GM12878 (cell line): ENCODE data around the gene BAZ2B. TPM values are rescaled to one million over a fixed set of nuclear protein-coding genes. Genes with fewer than 3 reads are reported as not detected.
A peak's percentile ranks its signal among the peaks of the same experiment; 100 is the strongest.

Experiments
- ASH2L ChIP-seq: fragments of 300-600, 200-600 bp; sonication (generic); IDR thresholded peaks from 2 replicates; pipeline ENCODE4 v1.6.1; 2017; ENCODE audit warnings: low read depth, mild to moderate bottlenecking, borderline replicate concordance
- CHD2 ChIP-seq: IDR thresholded peaks from 2 replicates; pipeline ENCODE4 v1.6.1; 2011; ENCODE audit warnings: low read depth, low read length, improper control_type of control experiment, borderline replicate concordance
- CREM ChIP-seq: IDR thresholded peaks from 2 replicates; pipeline ENCODE4 v1.6.1; 2014; ENCODE audit warnings: antibody characterized with exemption, low read depth
- EED ChIP-seq: sonication (generic); IDR thresholded peaks from 2 replicates; pipeline ENCODE4 v1.6.1; 2016; ENCODE audit warnings: antibody characterized with exemption, low read depth
- HDAC2 ChIP-seq: fragments of 200-600 bp; sonication (generic); IDR thresholded peaks from 2 replicates; pipeline ENCODE4 v1.6.1; 2017
- IKZF1 ChIP-seq: fragments of 450-650 bp; conservative IDR thresholded peaks from 2 replicates; pipeline ENCODE4 v1.6.1; 2017; ENCODE audit warnings: antibody characterized with exemption, mild to moderate bottlenecking
- RAD21 ChIP-seq: IDR thresholded peaks from 2 replicates; pipeline ENCODE4 v1.6.1; 2011; ENCODE audit warnings: mild to moderate bottlenecking, low read depth, low read length, moderate library complexity; ENCODE audit not compliant: insufficient read depth
- RFX5 ChIP-seq: IDR thresholded peaks from 2 replicates; pipeline ENCODE4 v1.6.1; 2011; ENCODE audit warnings: low read depth, low read length, improper control_type of control experiment
- ZBED1 ChIP-seq: IDR thresholded peaks from 2 replicates; pipeline ENCODE4 v1.6.1; 2016; ENCODE audit warnings: borderline replicate concordance
- polyA plus RNA-seq, 11 experiments: library from polyadenylated mRNA; depleted of rRNA in 4 of 11; unstranded in 6 of 11; stranded (reverse) in 5 of 11; fragments of >200 nt; fragmentation: Nextera tagmentation in 4 of 11; fragmentation: Illumina TruSeq in 1 of 11; extraction: Ambion mirVana in 4 of 11; extraction: Trizol in 1 of 11; gene quantifications; 1 replicate in 1 of 11; 2 replicates in 10 of 11; pipeline versions ENCODE4 v1.2.1 to v1.2.3, GENCODE V29; 2011 to 2016; ENCODE audit warnings: inconsistent platforms in 2 of 11, missing spikeins in 2 of 11, low read depth in 1 of 11
- total RNA-seq, 4 experiments: library from RNA; depleted of rRNA in 3 of 4; stranded (reverse); fragments of >200 nt in 3 of 4; fragmentation: Illumina TruSeq in 1 of 4; extraction: Trizol in 1 of 4; gene quantifications; 2 replicates each; pipeline versions ENCODE4 v1.2.1 to v1.2.3, GENCODE V29; 2013 to 2021
- TF ChIP-seq, protein P1 (sequence below): fragments of 450-650 bp; IDR thresholded peaks from 2 replicates; pipeline ENCODE4 v1.6.1; 2016; ENCODE audit warnings: mild to moderate bottlenecking
- TF ChIP-seq, protein P2 (sequence below): IDR thresholded peaks from 2 replicates; pipeline ENCODE4 v1.6.1; 2012; ENCODE audit warnings: mild to moderate bottlenecking, low read depth, low read length

Gene BAZ2B
- total and polyA plus RNA-seq, 10 of the 15 experiments (the other 5 are each of a cell fraction or from before 2014, with no cell fraction given), result 8.8 to 49.7 (median 24.7) TPM

DNA sequence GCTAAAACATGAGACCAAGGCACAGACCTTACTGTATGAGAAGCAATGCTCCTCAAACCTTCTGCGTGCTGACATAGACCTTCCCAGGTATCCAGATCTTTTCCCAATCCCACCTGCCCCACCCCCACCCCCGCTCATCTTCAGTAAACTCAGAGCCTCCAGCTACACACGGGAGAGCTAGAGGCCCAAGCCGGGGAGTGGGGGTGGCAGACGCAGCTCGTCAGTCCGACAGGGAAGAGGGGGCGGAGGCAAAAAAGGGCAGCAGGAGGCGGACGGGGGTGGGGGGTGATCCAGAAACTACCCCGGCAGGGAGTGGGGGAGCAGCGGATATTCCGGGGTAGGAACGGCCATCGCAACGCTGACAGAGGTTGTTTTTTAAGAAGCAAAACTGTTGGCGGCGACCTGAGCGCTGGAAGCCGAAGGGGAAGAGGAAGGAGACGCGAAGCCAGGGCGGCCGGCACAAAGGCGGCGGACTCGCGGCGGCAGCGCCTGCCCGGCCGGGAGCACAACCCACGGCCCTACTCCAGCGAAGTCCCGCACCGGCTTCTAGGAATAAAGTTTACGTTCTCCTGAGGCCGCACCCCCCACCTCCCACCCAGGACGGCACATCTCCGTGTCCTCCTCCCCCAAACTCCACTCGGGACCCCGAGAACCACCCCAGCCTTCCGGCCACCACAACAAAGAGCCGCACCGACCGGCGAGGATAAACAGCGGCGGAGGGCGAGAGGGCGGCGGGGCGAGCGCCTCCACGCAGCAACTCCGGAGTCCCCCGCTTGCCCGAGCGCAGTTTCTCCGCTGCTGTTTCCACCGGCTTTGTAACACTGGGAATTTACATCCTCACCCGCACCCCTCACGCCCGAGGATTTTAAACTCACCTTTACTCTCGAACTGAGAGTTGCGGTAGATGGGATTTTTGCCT, 722 bp downstream of the BAZ2B start (continued):
- TF ChIP-seq, protein P1, sequence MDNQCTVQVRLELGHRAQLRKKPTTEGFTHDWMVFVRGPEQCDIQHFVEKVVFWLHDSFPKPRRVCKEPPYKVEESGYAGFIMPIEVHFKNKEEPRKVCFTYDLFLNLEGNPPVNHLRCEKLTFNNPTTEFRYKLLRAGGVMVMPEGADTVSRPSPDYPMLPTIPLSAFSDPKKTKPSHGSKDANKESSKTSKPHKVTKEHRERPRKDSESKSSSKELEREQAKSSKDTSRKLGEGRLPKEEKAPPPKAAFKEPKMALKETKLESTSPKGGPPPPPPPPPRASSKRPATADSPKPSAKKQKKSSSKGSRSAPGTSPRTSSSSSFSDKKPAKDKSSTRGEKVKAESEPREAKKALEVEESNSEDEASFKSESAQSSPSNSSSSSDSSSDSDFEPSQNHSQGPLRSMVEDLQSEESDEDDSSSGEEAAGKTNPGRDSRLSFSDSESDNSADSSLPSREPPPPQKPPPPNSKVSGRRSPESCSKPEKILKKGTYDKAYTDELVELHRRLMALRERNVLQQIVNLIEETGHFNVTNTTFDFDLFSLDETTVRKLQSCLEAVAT, result no peak
- TF ChIP-seq RAD21 (peak; percentile 25; the same call in 1 of the 2 replicates), CREM (peak; percentile 54; the same call in 1 of the 2 replicates), RFX5 (no peak), ASH2L (peak; percentile 70; the same call in 1 of the 2 replicates), EED (peak; percentile 65), CHD2 (0 out of 2 replicates have a peak, but pooled peaks have one; percentile 66), ZBED1 (peak; percentile 27; the same call in 1 of the 2 replicates), IKZF1 (peak; percentile 75), HDAC2 (no peak)
- TF ChIP-seq, protein P2, sequence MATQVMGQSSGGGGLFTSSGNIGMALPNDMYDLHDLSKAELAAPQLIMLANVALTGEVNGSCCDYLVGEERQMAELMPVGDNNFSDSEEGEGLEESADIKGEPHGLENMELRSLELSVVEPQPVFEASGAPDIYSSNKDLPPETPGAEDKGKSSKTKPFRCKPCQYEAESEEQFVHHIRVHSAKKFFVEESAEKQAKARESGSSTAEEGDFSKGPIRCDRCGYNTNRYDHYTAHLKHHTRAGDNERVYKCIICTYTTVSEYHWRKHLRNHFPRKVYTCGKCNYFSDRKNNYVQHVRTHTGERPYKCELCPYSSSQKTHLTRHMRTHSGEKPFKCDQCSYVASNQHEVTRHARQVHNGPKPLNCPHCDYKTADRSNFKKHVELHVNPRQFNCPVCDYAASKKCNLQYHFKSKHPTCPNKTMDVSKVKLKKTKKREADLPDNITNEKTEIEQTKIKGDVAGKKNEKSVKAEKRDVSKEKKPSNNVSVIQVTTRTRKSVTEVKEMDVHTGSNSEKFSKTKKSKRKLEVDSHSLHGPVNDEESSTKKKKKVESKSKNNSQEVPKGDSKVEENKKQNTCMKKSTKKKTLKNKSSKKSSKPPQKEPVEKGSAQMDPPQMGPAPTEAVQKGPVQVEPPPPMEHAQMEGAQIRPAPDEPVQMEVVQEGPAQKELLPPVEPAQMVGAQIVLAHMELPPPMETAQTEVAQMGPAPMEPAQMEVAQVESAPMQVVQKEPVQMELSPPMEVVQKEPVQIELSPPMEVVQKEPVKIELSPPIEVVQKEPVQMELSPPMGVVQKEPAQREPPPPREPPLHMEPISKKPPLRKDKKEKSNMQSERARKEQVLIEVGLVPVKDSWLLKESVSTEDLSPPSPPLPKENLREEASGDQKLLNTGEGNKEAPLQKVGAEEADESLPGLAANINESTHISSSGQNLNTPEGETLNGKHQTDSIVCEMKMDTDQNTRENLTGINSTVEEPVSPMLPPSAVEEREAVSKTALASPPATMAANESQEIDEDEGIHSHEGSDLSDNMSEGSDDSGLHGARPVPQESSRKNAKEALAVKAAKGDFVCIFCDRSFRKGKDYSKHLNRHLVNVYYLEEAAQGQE, result 0 out of 2 replicates have a peak, but pooled peaks have one; percentile 9
